Measurements from ENCODE around the gene MRPL55.

MRPL55 gene

GRCh38 chr1:228077565-228078330 is 31.4 kb downstream of the MRPL55 start:
- Histone ChIP-seq H3K27me3 (replicated peaks; ENCODE audit: insufficient read depth, low read length) (no peaks in the 10 kb centered on the region), H3K79me2 (ENCODE audit: low read length) (peaks cover 35% of the 10 kb centered on the region), H2AFZ (ENCODE audit: low read length) (no peak overlapping the region), H3K4me2 (ENCODE audit: low read depth, low read length) (no peak overlapping the region), H3F3A (ENCODE audit: insufficient read depth, low read length) (no peaks in the 10 kb centered on the region; the same call in 1 of the 2 replicates), H3K4me1 (ENCODE audit: low read length) (peaks cover 5% of the 10 kb centered on the region), H3K27ac (ENCODE audit: low read length) (no peak overlapping the region), H3K9ac (ENCODE audit: low read length) (no peak overlapping the region), H3K36me3 (replicated peaks; ENCODE audit: insufficient read depth, low read length) (no peaks in the 10 kb centered on the region), H4K20me1 (ENCODE audit: insufficient read depth, low read length) (0 out of 2 replicates have a peak, but pooled peaks cover 3% of the 10 kb centered on the region), H3K9me3 (replicated peaks; ENCODE audit: insufficient read depth, low read length) (no peaks in the 10 kb centered on the region), H3K4me3 (ENCODE audit: low read length) (no peak overlapping the region), H3K9me2 (replicated peaks; ENCODE audit: insufficient read depth, low read length) (no peaks in the 10 kb centered on the region)
- no peak for DNase-seq
- TF ChIP-seq EZH2 (optimal IDR thresholded peaks at IDR 0.05; ENCODE audit: low read depth, low read length) (no peak), CTCF (IDR thresholded peaks at IDR 0.05; ENCODE audit: low read length) (no peak), EZH2phosphoT487 (IDR thresholded peaks at IDR 0.05; ENCODE audit: low read length) (no peak)

DNA sequence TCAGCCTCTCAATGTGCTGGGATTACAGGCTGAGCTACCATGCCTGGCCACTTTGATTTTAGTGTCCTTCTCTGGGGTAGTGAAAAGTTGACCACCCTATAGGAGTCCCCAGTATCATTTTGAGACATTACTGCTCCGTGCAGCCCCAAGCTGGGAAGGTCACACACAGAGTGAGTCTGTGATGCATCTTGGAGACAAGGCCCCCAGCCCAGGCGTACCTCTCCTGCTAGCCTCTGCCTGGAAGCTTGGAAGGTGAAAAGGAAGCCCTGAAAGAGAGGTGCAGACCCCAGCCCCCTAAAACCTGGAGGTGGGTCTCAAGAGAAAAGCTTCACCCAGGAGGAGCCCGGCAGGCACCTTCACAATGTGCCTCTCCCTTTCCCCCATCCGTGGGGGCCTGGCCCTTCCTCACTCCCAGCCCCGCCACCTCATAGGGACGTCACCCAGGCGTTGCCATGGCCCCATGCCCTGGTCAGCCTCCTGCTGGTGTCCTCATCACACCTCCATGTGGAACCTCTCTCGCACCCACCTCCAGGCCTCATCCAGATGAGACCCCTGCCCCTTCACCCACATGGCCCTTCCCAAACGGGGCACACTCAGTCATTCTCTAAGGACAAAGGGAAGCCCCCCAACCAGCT is 32.2 kb downstream of the MRPL55 start:
- Histone ChIP-seq H3K4me2 (ENCODE audit: low read depth, low read length) (no peak overlapping the region), H3K27me3 (replicated peaks; ENCODE audit: insufficient read depth, low read length) (no peaks in the 10 kb centered on the region), H3K27ac (ENCODE audit: low read length) (no peak overlapping the region), H2AFZ (ENCODE audit: low read length) (no peak overlapping the region), H3K9me3 (replicated peaks; ENCODE audit: insufficient read depth, low read length) (no peaks in the 10 kb centered on the region), H3K79me2 (ENCODE audit: low read length) (peaks cover 28% of the 10 kb centered on the region), H3K9me2 (replicated peaks; ENCODE audit: insufficient read depth, low read length) (no peaks in the 10 kb centered on the region), H3F3A (ENCODE audit: insufficient read depth, low read length) (no peaks in the 10 kb centered on the region; the same call in 1 of the 2 replicates), H3K4me3 (ENCODE audit: low read length) (no peak overlapping the region), H3K4me1 (ENCODE audit: low read length) (peaks cover 5% of the 10 kb centered on the region), H3K36me3 (replicated peaks; ENCODE audit: insufficient read depth, low read length) (no peaks in the 10 kb centered on the region), H3K9ac (ENCODE audit: low read length) (no peak overlapping the region), H4K20me1 (ENCODE audit: insufficient read depth, low read length) (0 out of 2 replicates have a peak, but pooled peaks cover 3% of the 10 kb centered on the region)
- DNase-seq, result no peak
- TF ChIP-seq EZH2phosphoT487 (IDR thresholded peaks at IDR 0.05; ENCODE audit: low read length), result no peak
- no peak for TF ChIP-seq CTCF (IDR thresholded peaks at IDR 0.05; ENCODE audit: low read length)
- no peak for TF ChIP-seq EZH2 (optimal IDR thresholded peaks at IDR 0.05; ENCODE audit: low read depth, low read length)

DNA sequence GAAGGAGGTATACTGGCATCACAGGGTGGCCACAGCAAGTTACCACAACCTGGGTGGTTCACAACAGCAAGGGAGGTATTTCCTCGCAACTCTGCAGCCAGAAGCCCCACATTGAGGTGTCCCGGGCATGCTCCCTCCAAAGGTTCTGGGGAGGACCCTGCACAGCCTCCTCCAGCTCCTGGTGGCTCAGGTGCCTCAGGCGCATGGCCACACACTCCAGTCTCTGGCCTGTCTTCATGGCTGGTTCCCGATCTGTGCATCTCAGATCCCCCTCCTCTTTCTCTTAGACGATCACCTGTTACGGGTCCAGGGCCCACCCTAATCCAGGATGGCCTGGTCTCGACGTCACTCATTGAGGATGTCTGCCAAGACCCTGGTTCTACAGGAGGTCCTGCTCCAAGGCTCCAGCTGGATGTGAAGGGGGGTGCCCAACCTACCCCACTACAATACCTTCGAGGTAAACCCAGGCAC is 33.3 kb downstream of the MRPL55 start:
- H3K4me3 ChIP-seq (ENCODE audit: low read length), result no peak overlapping the region
- no peak overlapping the region for H3K9ac ChIP-seq (ENCODE audit: low read length)
- DNase-seq, result no peak
- peaks cover 17% of the 10 kb centered on the region for H3K79me2 ChIP-seq (ENCODE audit: low read length)
- H3K4me2 ChIP-seq (ENCODE audit: low read depth, low read length), result no peak overlapping the region
- H3K9me2 ChIP-seq (replicated peaks; ENCODE audit: insufficient read depth, low read length), result no peaks in the 10 kb centered on the region
- no peaks in the 10 kb centered on the region for H3K9me3 ChIP-seq (replicated peaks; ENCODE audit: insufficient read depth, low read length)
- H3K27ac ChIP-seq (ENCODE audit: low read length), result no peak overlapping the region
- TF ChIP-seq CTCF (IDR thresholded peaks at IDR 0.05; ENCODE audit: low read length) (no peak), EZH2phosphoT487 (IDR thresholded peaks at IDR 0.05; ENCODE audit: low read length) (no peak), EZH2 (optimal IDR thresholded peaks at IDR 0.05; ENCODE audit: low read depth, low read length) (no peak)
- no peaks in the 10 kb centered on the region for H3K4me1 ChIP-seq (ENCODE audit: low read length)
- H3K36me3 ChIP-seq (replicated peaks; ENCODE audit: insufficient read depth, low read length), result no peaks in the 10 kb centered on the region
- H2AFZ ChIP-seq (ENCODE audit: low read length), result no peak overlapping the region
- H3K27me3 ChIP-seq (replicated peaks; ENCODE audit: insufficient read depth, low read length), result no peaks in the 10 kb centered on the region
- H4K20me1 ChIP-seq (ENCODE audit: insufficient read depth, low read length), result 0 out of 2 replicates have a peak, but pooled peaks cover 3% of the 10 kb centered on the region
- H3F3A ChIP-seq (ENCODE audit: insufficient read depth, low read length), result no peaks in the 10 kb centered on the region; the same call in 1 of the 2 replicates
